Stimulated activated CD4-positive, alpha-beta T cell treated with anti-CD3 and anti-CD28 coated beads, Interleukin-12 subunit alpha, Interleukin-12 subunit beta, amount 100 ng/mL, for 4 hours (primary cell): ENCODE data around the gene CYP2R1.
A peak's percentile ranks its signal among the peaks of the same experiment; 100 is the strongest.

ENCODE experiments used
- DNase-seq: peaks from one replicate; pipeline ENCODE4 v3.0.0-alpha.2; 2020

The CYP2R1 gene, protein sequence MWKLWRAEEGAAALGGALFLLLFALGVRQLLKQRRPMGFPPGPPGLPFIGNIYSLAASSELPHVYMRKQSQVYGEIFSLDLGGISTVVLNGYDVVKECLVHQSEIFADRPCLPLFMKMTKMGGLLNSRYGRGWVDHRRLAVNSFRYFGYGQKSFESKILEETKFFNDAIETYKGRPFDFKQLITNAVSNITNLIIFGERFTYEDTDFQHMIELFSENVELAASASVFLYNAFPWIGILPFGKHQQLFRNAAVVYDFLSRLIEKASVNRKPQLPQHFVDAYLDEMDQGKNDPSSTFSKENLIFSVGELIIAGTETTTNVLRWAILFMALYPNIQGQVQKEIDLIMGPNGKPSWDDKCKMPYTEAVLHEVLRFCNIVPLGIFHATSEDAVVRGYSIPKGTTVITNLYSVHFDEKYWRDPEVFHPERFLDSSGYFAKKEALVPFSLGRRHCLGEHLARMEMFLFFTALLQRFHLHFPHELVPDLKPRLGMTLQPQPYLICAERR

DNA sequence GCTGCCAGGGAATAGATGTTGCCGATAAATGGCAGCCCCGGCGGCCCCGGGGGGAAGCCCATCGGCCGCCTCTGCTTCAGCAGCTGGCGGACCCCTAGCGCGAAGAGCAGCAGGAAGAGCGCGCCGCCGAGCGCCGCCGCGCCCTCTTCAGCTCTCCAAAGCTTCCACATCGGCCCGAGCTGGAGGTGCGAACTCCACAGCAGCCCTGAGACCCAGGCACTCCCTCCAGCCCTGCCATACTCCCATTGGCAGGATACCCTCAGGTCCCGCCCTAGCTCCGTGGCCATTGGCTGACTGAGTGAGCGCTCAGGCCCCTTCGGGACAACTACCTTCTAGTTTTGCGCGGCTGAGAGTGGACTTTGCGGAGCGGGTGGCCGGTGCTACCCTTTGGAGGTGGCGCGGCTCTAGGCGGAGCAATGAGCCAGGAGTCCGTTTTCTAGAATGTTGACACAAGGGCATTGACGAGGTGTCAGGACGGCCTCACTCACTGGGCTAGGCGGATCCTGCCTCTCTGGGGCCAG lies at the start of gene CYP2R1:
Gene CYP2R1, minus strand, starts transcription at position 196 of the 521 bp plus-strand sequence. Its CDS starts 26 bp downstream, at position 170.
- peak; percentile 83 for DNase-seq

DNA sequence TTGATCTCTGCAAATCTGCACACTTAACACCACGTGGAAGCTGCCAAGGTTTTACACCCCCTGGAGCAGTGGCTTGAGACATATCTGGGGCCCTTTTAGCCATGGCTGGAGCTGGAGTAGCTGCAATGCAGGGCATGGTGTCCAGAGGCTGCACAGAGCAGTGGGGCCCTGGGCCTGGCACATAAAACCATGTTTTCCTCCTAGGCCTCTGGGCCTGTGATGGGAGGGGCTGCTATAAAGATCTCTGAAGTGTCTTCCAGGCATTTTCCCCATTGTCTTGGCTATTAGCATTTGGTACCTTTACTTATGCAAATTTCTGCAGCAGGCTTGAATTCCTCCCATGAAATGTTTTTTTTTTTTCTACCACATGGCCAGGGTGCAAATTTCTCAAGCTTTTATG lies 46.9 kb upstream of the CYP2R1 start:
- DNase-seq: no peak

DNA sequence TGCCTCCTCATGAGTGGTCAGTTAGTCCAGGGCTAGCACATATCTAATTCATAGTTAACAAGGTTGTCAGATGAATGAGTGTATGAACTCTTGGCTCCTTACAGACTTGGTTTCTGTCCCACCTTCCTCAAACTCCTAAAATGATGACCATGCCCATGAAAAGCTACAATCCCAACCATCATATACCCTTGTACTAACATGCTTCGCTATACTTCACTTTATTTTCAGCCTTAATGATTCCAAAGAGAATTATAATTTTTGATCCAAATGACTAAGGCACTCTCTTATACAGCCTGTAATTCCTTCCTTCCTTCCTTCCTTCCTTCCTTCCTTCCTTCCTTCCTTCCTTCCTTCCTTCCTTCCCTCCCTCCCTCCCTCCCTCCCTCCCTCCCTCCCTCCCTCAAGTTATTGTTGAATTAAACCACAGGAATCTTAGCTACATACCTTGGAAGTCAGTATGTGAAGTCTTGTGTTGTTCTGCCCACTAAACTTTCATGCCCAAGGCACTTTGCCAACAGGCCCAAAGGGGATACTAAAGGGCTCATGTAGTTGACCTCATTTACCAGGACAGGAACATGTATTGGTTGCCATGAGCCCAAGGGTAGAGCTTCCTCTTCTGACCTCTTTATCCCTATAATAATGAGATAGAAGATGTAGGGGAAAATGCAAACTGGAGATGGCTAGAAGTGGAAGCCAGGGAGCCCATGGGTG lies 42.8 kb upstream of the CYP2R1 start:
- no peak for DNase-seq

DNA sequence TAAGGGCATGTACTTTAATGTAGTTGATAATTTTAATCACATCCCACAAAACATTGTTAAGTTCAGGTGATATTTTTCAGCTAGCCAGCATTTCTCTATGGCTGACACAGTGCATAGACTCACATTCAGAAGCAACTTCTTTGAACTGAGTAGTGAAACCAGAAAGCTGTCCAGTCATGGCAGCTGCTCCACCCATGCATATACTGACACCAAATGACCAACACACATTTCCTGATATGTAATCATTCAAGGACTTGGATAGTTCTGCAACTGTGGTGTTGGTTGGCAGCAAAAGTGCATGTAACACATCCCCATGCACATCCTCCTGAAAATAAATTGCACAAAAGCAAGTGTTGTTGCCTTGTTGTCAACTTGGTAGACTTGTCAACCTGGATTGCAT lies 40.4 kb upstream of the CYP2R1 start:
- no peak for DNase-seq

DNA sequence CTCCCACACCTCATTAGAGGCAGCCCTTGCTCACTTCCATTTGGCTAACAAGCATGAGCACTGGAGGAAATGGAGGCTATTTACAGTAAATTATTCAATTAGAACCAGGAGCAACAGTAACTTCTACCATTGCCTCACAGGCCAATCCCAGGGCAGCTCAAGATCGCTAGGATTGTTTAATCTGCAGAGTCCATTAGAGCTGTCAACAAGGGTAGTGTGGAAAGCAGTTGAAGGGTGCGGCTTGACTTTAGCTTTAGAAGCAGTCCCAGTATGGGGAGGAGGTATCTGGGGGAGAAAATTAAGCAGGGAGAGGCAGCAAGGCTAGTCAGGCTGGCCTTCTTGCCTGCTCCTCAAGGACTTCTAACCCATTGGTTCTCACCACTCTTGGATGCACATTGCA lies 38.3 kb upstream of the CYP2R1 start:
- DNase-seq: no peak

DNA sequence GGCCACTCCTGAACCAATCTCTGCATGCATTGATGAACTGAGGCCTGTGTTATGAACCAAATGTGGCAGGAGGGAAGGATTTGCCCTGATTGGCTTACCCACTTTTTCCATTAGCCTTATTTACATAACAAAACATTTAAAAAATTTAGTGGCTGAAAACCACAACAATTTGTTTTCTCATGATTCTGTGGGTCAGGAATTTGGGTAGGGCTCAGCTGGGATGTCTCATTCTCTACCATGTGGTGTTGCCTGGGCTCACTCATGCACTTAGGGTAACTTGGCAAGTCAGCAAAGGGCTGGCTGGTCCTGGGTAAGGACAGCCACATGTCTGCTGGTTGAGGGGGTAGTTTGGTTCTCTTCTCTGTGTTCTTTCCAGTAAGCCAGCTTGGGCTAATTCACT lies 35.1 kb upstream of the CYP2R1 start:
- no peak for DNase-seq

DNA sequence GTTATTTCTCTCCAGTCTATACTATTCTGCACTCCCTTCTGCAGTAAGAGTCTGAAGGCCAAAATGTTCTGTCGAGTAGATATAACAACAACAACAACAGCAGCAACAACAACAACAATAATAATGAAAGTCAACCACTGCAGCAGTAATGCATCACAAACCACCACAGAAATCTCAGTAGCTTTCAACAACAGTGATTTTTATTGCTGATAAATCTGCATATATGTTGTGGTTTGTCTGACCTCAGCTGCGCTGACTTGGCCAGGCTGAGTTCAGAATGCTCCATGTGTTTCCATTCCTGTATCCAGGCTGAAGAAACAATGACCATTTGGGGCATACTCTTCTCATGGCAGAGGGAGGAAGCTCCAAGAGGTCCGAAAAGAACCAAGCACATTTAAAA lies 32.3 kb upstream of the CYP2R1 start:
- DNase-seq: no peak

DNA sequence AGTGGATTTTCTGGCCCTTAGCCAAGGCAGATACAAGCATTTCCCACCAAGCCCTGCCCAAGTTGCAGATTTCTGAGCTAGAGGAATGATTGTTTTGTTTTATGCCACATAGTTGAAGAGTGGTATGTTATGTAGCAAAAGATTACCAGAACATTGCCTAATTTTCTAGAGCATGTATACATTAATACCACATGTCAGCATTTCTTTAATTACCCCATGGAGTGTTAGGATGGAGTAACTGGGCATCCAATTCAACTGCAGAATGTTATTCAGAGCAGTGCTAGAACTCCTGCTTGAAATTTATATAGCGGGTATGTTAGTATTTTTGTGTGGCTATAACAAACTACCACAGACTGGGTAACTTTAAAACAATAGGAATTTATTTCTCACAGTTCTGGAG lies 24.4 kb upstream of the CYP2R1 start:
- DNase-seq: no peak

DNA sequence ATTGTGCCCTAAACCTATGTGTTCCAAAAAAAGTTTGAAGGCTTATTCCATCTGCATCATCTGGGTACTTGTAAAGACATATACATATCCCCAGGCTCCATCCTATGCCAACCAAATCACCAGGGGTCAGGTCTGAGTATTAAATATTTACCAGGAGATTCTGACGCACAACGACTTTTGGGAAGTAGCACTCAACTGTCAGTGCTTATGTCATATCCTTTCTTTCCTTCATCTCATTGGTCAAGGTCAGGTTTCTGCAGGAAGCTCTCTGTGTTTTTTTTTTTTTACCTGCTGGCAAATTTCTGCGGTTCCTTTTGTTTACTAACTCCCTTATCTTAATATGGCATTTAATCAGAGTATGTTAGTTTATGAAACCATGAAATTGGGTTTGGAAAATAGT lies 22.5 kb upstream of the CYP2R1 start:
- no peak for DNase-seq

DNA sequence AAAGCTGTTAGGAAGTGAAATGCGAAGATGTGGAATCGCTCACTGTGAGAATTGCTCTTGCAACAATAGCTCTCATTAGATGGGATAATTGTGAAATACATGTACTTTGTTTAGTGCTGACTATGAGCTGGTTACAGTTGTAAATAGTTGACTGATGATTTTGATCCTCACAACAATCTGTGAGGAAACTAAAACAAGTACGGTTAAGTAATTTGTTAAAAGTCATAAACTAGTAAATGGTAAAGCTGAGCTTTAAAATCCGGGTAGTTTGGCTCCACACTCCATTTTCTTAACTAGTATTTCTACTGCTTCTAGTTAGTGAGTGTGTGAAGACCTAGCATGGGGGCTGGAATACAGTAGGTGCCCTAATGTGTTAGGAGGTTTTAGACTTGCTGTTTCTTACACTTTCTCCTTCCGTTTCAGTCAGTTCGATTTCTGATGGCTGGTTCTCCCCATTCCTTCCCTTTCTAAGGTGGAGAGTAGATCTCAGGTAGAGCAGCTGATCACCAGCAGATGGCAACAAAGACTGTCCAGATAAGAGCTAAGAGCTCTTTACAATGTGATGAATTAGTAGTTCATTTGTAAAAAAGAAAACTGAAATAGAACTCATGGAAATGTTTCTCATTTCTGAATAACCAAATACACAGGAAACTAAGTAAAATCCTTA lies 16.3 kb upstream of the CYP2R1 start:
- no peak for DNase-seq

DNA sequence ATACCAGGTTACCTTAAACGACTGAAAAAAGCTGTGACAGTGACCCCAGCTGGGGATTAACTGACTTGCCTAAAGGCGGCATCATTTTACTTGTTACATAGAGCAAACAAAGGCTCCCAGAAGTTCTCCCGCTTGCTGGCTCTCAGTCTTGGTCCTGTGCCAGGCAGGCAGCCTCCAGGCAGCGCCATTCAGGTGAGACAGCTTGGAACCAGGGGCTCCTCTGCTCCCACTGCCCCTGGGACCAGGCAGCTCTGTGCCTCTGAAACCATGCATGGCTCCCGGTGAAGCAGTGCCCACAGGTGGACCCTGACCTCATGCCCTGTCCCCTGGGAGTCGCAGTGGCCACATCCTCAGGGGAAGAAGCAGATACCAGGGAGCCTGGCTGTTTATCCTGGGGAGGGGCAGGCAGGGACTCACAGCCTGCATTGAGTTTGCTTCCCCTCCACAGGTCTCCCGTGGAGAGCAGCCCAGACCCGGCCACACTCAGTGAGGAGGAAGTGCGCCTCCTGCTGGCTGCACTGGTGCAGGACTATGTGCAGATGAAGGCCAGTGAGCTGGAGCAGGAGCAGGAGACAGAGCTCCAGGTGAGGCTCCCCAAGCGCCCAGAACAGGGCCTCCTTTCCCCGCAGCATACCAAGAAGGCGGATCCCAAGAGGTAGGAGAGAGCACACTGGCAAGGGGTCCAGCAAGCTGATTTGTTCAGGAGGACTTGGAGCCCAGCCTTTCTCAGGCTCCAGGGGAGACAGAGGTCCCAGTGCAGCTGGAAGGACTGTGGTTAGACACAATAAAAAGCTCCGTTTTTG lies 15.6 kb upstream of the CYP2R1 start:
- peak; percentile 89 for DNase-seq

DNA sequence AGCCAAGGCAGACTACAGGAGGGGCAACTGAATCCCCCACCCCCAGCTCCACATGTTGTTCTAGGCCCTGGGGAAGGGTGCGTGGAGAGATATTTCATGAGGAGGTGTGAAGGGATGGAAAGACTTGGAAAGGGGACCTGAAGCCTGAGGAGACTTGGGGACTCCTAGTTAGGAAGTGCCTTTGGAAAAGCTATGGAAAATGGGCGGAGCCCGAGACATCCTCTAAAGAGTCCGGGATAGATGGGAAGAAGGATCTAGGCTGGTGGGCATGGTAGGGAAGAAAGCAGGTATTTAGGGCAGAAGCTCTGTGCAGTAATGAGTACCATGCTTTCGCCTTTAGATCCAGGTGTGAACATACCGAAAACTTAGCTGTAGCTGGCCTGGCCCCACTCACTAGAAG lies 15.0 kb upstream of the CYP2R1 start:
- DNase-seq: no peak

DNA sequence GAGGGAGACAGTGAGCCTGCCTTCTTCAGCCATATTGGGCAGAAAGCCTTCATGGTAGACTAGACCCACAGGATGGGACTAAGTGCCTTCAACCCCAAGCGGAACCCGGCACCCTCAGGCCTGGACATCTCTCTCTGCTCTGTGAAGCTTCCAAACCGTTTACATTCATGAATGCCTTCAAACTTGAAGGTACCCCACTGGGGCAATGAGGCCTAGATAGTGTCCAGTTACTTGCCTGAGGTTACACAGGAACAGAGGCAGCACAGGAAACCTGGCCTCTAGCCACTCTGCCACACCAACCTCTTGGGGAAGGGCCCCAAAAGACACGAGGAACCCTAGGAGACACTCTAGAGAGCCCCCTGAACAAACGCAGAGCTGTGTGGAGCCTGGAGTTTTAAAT lies 14.5 kb upstream of the CYP2R1 start:
- DNase-seq: no peak

DNA sequence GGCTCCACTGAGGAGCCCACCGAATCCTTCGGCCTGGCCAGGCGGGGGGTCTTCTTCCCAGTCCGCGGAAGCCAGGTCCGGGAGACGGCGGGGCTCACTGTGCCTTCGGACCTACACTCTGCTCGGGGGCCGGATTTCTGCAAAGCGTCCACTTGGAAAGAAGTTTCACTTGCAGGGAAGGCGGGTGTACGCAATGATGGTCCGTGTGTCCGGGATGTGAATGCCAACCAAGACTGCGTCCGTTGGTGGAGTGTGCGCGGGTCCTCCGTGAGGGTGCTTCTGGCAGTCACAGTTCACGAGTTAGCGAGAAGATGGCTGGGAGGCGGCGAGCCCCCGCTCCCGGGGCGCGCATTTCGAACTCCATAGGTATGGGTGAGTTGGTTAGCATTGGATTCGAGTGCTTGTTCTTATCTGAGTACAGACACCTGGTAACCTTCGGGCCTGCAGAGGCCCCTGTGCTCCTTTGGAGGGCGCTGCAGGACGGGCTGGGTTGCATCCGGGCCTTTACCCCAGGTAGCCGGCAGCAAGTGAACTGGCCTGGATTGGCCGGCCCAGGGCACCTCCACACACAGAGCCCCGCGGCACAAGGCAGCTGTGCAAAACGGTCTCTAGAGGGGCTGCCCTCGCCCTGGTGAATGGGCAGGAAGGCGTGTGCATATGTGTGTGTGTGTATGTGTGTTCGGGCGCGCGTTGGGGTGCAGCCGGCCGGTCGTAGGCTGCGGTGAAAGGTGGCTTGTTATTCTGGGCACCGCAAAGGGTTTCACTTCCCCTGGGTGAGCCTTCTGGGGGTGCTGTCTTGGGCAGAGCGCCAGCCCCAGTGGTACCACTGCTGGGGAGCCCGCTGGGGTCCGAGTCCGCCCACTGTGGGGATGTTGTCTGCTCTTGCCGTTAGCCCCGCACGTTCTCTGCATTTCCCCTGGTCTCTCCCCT lies 13.3 kb upstream of the CYP2R1 start:
- peak; percentile 50 for DNase-seq

DNA sequence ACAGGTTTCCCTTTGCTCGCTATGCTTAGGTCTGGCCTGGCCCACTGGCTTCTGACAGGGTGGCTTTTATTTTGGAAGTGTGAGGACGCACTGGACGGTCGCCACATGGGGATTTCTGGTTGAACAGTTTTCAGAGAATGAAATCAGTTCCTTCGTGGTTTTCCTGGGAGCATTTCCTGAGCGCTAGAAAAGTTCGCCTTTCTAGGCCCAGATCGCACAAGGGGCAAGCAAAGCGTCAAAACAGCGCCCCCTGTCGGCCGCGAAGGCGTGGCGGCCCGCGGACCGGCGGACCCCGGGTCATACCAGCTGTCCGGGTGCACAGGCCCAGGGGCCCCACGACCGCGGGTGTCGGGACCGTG lies 12.7 kb upstream of the CYP2R1 start:
- DNase-seq: peak; percentile 85

DNA sequence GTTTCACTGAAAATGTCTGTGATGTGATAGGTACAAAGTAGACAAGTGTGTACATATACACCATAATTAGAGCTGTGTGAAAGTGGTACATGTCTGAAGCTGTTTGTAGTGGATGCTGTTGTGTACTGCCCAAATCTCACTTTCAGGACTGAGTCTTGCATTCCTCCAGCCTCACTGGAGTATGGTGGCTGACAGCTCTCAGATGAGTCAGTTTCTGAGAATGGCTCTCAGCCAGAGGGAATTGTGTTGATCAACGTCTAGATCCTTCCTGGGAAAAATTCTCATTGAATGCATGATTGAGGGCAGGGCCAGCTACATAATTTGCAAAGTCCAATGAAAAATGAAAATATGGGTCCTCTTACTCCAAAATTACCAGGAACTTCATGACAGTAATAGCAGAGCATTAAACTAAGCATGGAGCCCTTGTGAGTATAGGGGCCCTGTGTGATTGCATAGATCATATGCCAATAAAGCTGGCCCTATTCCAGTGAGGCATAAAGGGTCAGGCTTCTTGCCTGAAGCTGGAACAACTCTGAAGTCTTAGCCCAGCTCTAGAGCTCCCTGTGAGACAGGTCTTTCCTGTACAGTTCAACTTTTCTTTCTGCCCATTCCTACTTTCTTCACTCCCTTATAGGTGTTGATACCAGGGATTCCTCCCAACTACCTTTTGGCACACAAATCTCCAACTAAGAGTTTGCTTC lies 10.8 kb upstream of the CYP2R1 start:
- no peak for DNase-seq

DNA sequence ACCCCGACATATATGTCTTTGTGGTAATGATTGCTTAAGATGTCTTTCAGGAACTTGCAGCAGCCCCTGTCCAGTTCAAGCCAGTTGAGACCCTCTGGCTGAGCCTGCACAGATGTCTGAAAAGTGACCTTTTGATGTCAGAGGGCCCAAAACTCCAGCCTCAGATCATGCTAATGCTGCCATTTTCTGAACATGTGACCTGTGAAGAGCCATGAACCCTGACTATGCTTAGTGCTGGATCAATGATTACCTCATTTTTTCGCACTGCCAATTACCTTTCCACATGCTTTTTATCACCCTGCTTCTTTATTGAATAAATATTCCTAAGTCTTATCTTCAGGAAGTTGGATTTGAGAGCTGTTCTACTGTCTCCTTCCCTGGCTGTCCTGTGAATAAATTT lies 6.9 kb upstream of the CYP2R1 start:
- no peak for DNase-seq

DNA sequence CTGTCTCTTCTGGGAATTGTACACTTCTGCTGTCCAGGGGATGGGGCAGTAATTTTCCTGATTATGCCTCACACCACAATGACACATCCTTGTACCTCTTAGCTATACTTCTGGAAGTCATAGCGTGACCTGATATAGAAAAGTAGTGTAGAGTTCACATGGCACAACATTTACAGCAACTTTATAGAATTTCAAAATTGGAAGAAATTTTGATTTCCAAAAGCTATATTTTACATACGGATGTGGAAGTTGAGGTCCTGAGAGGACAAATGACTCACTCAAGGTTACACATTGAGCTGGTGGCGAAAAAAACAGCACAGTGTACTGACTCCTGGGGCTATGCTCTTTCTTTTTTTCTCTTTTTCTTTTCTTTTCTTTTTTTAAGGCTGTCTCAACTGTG lies 6.3 kb upstream of the CYP2R1 start:
- DNase-seq: no peak

DNA sequence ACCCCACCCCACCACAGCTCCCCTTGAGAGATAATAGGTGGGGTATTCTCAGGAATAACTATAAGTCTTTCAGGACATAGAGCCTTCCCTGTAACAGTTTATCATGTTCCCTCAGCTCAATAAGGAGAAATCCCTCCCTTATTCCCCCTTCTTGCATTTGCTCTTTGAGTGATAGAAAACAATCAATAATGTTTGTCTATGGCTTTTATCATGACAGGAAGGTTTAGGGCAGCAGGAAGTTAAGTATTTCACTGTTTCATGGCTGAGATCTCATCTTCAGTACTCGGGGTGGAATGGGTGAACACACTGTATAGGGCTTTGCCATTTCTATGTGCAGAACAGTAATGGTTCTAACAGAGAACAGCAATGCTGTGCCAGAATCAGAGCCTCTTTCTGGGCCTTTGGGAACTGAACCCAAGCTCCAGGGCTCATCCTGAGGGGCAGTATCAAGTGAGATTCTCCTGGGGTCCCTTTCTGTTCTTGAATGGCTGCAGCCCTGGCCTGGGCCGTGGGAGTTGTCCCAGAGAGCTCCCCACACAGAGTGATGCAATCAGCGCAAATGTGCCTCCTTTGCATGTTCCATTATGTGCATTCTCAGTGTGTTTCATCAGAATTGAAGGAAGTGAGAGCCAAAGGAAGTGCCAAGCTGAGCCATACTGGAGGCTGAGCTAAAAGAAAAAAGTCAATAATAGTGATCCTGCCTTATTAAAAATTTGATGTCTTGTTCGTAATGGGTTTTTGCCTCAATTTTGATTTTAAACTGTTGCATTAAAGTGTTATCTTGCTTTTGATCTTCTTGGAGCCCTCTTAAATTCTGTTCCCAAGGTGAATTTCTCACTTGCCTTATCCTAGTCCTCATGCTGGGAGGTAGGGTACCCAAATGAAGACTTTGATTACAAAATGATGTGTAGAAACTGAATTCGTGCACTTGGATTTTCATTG lies 2.9 kb upstream of the CYP2R1 start:
- no peak for DNase-seq

DNA sequence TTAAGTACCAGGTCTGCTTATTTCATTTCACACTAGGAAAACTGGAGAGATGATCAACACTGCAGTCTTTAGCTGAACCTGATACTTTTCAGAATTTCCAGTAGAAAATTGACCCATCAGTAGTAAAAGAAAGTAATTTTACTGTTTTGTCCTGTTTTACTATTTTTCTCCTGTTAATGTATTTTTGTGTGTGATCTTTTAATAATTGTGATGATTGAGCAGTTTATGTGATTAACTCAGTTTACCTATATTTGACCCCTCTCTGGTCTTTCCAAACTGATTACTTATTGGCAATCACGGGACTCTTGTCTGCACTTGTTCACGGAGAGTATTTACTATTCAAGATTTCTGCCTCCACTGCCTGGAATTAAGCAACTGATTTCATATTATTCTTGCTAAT lies 546 bp upstream of the CYP2R1 start:
- DNase-seq: no peak
